GM12874 (cell line): ENCODE measurements around the gene MYLK.

Experiments
- CTCF ChIP-seq: IDR thresholded peaks from 2 replicates; pipeline ENCODE4 v1.5.1; 2011; ENCODE audit warnings: low read depth, mild to moderate bottlenecking, control low read depth, low read length, moderate library complexity; ENCODE audit not compliant: insufficient read depth

The MYLK gene

GRCh38 chr3:123883111-123883510, 1.0 kb downstream of the MYLK start:
- no peak for TF ChIP-seq CTCF

GRCh38 chr3:123881771-123882170, 2.4 kb downstream of the MYLK start:
- no peak for TF ChIP-seq CTCF

- TF ChIP-seq CTCF, result peak; percentile 16; the same call in 1 of the 2 replicates
Measured at GRCh38 chr3:123880998-123881561, 3.1 kb downstream of the MYLK start.

- no peak for TF ChIP-seq CTCF
Measured at GRCh38 chr3:123878807-123879206, 5.3 kb downstream of the MYLK start.

GRCh38 chr3:123877965-123878364, 6.2 kb downstream of the MYLK start:
- TF ChIP-seq CTCF, result no peak

- no peak for TF ChIP-seq CTCF
Measured at GRCh38 chr3:123877466-123877865, 6.7 kb downstream of the MYLK start.

- TF ChIP-seq CTCF, result peak; percentile 20; the same call in 1 of the 2 replicates
Measured at GRCh38 chr3:123876858-123877257, 7.3 kb downstream of the MYLK start.

- no peak for TF ChIP-seq CTCF
Measured at GRCh38 chr3:123872621-123873020, 11.5 kb downstream of the MYLK start.
